Measurements from ENCODE around the gene TSR3.
A peak's percentile ranks its signal among the peaks of the same experiment; 100 is the strongest.

TSR3 gene

DNA sequence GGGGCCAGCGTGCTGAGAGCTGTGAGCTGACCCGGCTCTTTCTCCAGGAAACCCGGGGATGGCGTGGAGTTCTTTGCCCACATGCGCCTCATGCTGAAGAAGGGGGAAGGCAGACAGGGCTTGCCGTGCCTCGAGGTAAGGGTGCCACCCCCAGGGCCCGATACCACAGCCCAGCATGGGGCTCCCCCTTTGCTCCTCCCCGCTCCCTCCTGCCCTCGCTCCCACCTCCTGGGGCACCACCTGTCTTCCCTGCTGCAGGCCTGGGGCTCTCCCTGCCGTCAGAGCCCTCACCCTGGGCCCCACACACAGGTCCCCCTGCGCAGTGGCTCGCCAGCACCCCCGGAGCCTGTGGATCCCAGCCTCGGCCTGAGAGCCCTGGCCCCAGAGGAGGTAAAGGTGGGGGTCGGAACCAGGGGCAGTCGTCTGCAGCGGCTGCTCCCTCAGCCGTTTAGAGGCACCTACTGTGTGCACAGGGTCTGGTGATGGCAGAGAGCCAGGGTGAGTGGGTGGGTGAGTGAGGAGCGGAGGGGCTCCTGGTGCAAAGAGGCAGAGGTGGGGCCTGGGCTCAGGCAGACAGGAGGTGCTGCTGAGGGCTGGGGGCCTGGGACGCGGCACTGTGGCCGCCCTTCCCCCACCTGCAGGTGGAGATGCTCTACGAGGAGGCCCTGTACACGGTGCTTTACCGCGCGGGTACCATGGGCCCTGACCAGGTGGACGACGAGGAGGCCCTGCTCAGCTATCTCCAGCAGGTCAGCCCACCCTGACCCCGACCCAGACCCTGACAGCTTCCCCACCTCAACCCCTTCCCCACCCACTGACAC, 12.6 kb downstream of the TSR3 start:
- peaks cover 10% of the 10 kb centered on the region for H3K4me1 Mint-ChIP-seq

DNA sequence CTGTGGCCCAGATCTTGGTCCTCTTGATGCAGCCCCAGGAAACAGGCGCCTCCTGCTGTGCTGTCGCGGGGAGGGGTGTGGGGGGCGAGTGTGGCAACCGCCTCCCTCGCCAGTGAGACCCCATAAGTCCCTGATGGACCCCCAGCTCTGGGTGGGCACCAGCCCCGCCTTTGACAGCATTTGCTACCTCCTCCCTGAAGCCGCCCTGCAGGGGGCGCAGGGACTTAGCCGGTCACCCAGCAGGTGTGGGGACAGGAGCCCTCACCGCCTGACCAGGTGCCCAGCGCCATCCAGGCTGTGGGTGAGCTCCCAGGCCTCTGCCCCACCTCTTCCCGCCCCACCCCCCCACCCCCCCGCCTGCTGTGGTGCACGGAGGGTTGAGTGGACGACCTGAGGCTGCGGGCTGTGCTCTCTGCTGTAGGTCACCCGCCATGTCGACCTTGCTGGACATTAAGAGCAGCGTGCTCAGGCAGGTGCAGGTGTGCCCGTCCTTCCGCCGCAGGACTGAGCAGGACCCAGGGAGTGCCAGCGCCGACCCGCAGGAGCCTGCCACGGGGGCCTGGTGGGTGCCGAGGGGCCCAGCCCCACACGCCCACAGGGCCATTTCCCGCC, 13.5 kb downstream of the TSR3 start:
- no peaks in the 10 kb centered on the region for H3K9me3 Mint-ChIP-seq
- H3K4me3 Mint-ChIP-seq = no peak overlapping the region
- H3K27me3 Mint-ChIP-seq (ENCODE audit: low read depth, poor library complexity) = peaks cover 69% of the 10 kb centered on the region
- H3K27ac Mint-ChIP-seq = no peak overlapping the region
- TF ChIP-seq, protein P1, sequence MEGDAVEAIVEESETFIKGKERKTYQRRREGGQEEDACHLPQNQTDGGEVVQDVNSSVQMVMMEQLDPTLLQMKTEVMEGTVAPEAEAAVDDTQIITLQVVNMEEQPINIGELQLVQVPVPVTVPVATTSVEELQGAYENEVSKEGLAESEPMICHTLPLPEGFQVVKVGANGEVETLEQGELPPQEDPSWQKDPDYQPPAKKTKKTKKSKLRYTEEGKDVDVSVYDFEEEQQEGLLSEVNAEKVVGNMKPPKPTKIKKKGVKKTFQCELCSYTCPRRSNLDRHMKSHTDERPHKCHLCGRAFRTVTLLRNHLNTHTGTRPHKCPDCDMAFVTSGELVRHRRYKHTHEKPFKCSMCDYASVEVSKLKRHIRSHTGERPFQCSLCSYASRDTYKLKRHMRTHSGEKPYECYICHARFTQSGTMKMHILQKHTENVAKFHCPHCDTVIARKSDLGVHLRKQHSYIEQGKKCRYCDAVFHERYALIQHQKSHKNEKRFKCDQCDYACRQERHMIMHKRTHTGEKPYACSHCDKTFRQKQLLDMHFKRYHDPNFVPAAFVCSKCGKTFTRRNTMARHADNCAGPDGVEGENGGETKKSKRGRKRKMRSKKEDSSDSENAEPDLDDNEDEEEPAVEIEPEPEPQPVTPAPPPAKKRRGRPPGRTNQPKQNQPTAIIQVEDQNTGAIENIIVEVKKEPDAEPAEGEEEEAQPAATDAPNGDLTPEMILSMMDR (IDR thresholded peaks at IDR 0.05) = peak; percentile 47
- no peaks in the 10 kb centered on the region for H3K36me3 Mint-ChIP-seq (ENCODE audit: low read depth)
- DNase-seq = peak; percentile 70
- peaks cover 5% of the 10 kb centered on the region for H3K4me1 Mint-ChIP-seq

More for the DNA sequence above, 12.6 kb downstream of the TSR3 start:
- TF ChIP-seq, protein P1 (IDR thresholded peaks at IDR 0.05) = no peak
- Mint-ChIP-seq H3K4me3 (no peak overlapping the region), H3K9me3 (no peaks in the 10 kb centered on the region), H3K27ac (no peak overlapping the region), H3K36me3 (ENCODE audit: low read depth) (no peaks in the 10 kb centered on the region), H3K27me3 (ENCODE audit: low read depth, poor library complexity) (peaks cover 74% of the 10 kb centered on the region)
- DNase-seq = no peak

DNA sequence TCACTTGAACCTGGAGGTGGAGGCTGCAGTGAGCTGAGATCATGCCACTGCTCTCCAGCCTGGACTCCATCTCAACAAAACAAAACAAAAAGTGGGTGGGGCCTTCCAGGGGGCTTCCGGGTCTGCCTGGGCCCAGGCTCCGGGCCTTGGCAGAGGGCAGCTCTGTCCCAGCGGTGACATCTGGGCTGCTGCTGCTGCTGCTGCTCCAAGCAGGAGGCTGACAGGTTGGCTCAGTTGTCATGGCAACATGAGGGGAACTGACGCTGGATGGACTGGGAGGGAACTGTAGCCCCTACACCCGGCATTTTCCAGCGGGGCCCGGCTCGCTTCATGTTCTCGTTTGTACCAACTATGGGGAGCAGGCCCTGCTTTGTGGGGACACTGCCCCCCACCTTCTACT, 14.2 kb downstream of the TSR3 start:
- Mint-ChIP-seq H3K27ac (no peak overlapping the region), H3K36me3 (ENCODE audit: low read depth) (no peaks in the 10 kb centered on the region), H3K9me3 (no peaks in the 10 kb centered on the region), H3K27me3 (ENCODE audit: low read depth, poor library complexity) (peaks cover 66% of the 10 kb centered on the region), H3K4me1 (no peaks in the 10 kb centered on the region), H3K4me3 (no peak overlapping the region)
- no peak for DNase-seq
- TF ChIP-seq, protein P1 (IDR thresholded peaks at IDR 0.05) = no peak

GRCh38 chr16:1336619-1337018, 15.1 kb downstream of the TSR3 start:
- Mint-ChIP-seq H3K27ac (no peak overlapping the region), H3K9me3 (no peaks in the 10 kb centered on the region), H3K4me3 (no peak overlapping the region), H3K36me3 (ENCODE audit: low read depth) (no peaks in the 10 kb centered on the region), H3K27me3 (ENCODE audit: low read depth, poor library complexity) (peaks cover 70% of the 10 kb centered on the region), H3K4me1 (peaks cover 4% of the 10 kb centered on the region)
- no peak for DNase-seq
- TF ChIP-seq, protein P1 (IDR thresholded peaks at IDR 0.05) = no peak

GRCh38 chr16:1335996-1336395, 15.7 kb downstream of the TSR3 start:
- Mint-ChIP-seq H3K4me1 (peaks cover 9% of the 10 kb centered on the region), H3K27me3 (ENCODE audit: low read depth, poor library complexity) (peaks cover 71% of the 10 kb centered on the region), H3K27ac (no peak overlapping the region), H3K9me3 (no peaks in the 10 kb centered on the region), H3K4me3 (no peak overlapping the region), H3K36me3 (ENCODE audit: low read depth) (no peaks in the 10 kb centered on the region)
- TF ChIP-seq, protein P1 (IDR thresholded peaks at IDR 0.05) = no peak
- DNase-seq = peak; percentile 69
